Measurements from ENCODE around the gene TMEM178B.
A peak's percentile ranks its signal among the peaks of the same experiment; 100 is the strongest.

The TMEM178B gene

GRCh38 chr7:141221007-141221612, 147.2 kb downstream of the TMEM178B start:
- DNase-seq (ENCODE audit: low spot score): no peak

- DNase-seq (ENCODE audit: low spot score): no peak
Measured at GRCh38 chr7:141225916-141226618, 152.2 kb downstream of the TMEM178B start.

DNA sequence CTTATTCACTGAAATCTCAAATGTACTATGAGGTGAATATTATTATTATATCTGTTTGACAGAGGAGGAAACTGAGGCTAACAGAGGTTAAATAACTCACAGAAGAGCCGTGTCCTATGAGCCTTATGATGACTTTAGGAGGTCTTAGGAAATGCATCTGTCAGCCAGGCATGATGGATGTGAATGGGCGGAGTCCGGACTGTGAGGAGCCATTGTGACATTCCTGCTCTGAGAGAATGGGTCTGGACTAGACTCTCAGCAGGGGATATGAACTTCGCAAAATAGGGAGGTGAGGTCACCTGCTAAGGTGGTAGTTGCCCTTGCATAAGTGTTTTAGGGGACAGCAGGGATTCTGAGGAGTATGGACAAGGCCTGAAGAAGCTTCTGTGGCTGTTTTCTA, 153.6 kb downstream of the TMEM178B start:
- no peak for DNase-seq (ENCODE audit: low spot score)

- no peak for DNase-seq (ENCODE audit: low spot score)
Measured at GRCh38 chr7:141228482-141228881, 154.6 kb downstream of the TMEM178B start.

DNA sequence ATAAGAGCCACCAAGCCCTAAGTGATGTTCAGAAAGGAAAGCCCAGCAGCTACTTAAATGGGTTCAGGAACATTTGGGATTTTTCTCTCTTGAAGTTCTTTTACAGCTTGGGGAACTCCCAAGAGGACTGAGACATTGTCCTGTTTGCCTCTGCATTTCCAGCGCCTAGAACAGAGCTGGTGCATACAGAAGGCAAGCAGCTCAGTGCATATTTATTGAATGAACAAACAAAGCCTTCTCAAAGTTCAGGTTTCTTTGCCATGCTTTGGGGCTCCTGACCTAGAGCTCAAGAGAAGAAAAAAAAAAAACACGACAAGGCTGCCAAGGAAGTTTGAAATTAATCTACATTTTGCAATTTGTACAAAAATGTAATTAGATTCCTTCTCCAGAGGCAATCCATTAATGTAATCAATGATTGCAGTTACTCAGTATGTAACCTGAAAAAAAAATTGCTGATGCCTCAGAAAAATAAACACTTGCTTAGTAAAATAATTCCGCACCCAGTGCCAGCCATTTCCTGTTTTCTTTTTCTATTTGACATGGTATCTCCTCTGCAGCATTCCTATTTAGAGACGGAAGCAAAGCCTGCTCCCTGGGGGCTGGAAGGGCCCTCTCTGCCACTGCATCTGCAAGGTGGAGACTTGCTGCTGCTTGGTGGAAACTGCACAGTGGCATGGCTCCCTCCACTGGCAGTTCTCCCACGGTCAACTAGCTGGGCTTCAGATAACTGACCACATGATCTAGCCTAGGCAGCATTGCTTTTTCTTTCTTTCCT, 157.3 kb downstream of the TMEM178B start:
- peak; percentile 44 for DNase-seq (ENCODE audit: low spot score)

DNA sequence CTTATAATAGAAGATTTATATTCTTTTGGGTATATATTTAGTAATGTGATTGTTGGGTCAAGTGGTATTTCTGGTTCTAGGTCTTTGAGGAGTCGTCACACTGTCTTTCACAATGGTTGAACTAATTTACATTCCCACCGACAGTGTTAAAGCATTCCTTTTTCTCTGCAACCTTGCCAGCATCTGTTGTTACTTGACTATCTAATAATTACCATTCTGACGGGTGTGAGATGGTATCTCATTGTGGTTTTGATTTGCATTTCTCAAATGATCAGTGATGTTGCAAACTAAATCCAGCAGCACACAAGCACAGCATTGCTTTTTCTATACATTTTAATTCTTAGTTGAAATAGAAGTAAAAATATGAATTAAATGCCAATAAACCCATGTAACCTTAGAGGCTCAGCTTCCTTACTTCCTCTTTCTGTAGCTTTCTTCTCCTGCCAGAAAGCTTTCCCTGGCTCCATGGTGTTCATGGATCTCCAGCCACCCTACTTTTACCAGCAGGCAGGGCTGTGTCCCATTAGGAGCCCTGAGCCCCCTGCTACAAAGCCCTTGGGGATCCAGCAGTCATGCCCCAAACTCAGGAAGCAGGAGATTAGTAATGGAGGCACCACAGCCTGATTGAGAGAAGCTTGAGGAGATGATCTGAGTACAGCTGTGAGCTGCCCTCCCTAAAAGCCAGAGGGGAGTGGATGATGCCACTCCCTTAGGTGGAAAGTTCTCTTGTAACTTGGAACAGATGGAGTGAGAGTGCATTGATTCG, 158.6 kb downstream of the TMEM178B start:
- DNase-seq (ENCODE audit: low spot score): no peak

DNA sequence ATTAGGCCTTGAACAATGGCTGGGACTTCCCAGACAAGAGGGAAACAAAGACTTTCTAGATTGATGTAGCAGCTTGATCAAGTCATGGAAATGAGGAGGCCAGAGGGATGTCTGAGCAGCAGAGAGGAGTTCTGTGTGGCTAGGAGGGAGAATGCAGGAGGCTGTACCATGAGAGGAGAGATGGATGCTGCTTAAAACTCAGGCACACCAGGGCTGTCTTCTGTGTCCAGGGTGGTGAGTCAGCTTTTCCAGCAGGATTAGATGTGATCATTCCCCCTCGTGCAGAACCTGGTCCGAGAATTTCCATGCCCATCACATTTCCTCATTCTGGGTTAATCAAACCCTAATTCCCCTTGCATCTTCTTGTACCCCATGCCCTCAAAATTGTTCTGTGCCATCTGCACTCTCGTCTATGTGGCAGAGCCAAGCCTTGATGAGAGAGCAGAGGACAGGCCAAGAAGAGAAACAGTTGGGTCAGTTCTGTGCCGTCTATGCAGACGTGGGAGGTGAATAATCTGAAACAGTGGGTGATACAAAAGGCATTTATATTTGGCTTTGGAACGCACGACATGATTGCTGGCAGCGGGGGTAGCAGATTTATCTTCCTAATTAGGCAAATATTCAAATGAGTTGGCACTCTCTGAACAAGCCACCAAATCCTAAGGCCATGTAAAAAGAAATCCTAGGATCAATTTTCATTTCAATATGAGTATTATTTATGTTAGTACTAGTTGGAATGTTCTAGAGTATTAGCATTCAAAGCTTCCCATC, 160.7 kb downstream of the TMEM178B start:
- no peak for DNase-seq (ENCODE audit: low spot score)

GRCh38 chr7:141235656-141236055, 161.8 kb downstream of the TMEM178B start:
- no peak for DNase-seq (ENCODE audit: low spot score)

DNA sequence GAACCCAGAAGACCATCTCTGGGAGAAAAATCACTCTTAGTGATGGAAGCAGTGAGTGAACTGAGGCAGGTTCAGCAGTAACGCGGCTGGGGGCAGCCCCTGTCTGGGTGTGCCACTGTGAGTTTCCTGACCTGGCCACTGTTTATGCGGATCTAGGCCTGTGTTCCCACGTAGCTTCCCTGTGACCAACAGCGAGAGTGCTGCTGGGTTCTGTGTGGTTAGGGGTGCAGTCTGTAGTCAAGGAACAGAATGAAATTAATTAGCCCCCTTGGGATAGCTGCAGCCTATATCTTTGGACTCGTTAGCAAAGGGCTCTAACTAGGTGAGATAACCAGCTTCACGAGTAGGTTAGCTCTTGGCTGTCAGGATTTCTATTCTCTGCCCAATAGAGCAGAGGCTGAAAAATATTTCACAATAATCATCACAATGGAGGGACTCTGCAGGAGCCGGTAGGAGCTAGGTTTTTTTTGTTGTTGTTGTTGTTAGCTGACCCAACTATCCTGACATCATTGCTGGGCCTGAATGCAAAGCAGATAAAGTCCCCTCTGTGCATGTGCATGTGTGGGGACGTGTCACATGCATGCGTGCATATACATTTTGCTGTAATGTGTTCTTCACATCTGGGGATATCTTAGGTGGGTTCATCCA, 164.9 kb downstream of the TMEM178B start:
- DNase-seq (ENCODE audit: low spot score): no peak

GRCh38 chr7:141239661-141240060, 165.8 kb downstream of the TMEM178B start:
- DNase-seq (ENCODE audit: low spot score): no peak

DNA sequence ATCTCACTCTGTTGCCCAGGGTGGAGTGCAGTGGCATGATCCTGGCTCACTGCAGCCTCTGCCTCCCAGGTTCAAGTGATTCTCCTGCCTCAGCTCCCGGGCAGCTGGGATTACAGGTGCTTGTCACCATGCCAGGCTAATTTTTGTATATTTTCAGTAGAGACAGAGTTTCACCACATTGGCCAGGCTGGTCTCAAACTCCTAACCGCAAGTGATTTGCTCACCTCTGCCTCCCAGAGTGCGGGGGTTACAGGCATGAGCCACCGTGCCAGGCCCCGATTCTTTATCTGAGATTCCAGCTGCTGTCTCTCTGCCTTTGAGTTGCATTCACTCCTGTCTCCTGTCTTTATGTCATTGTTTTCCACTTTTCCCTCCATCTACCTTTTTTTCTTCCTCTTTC, 168.7 kb downstream of the TMEM178B start:
- DNase-seq (ENCODE audit: low spot score): no peak

GRCh38 chr7:141243368-141243767, 169.5 kb downstream of the TMEM178B start:
- DNase-seq (ENCODE audit: low spot score): no peak

DNA sequence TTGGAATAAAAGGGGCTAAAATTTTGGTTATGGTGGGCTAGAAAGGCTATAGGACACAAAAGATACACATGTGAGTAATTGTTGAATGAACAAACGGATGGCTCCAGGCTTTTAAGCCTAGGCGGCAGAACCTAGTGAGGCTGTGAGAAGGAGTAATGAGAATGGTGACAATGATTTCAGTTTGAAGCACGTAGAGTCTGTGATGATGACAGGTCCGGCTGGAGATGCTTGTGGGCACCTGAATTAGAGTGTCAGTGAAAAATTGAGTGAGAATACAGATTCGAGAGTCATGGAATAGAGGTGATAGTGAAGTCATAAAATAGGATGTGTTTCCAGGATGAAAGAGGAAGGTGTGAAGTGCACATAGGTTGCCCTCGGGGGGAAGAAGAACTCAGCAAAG, 170.6 kb downstream of the TMEM178B start:
- DNase-seq (ENCODE audit: low spot score): no peak

GRCh38 chr7:141246426-141246825, 172.6 kb downstream of the TMEM178B start:
- DNase-seq (ENCODE audit: low spot score): no peak

DNA sequence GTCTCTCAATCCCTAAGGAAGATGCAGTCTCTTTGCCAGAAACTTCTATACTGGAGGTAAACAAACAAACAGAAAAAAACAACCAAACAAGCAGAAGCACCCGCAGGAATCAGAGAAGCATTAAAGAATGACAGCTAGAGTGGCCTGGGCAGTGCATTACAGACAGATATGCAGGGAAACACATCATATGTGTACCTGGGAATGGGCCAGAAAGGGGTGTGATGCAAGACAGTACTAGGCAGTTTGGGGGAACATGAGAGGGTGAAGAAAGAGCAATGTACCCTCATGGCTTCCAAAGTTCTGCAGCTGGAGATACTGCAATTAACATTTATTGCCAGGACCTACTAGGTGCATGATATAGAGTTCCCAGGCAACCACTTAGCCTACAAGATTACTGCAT, 177.3 kb downstream of the TMEM178B start:
- DNase-seq (ENCODE audit: low spot score): no peak

- no peak for DNase-seq (ENCODE audit: low spot score)
Measured at GRCh38 chr7:141251957-141252356, 178.1 kb downstream of the TMEM178B start.

- DNase-seq (ENCODE audit: low spot score): no peak
Measured at GRCh38 chr7:141257597-141257996, 183.7 kb downstream of the TMEM178B start.

- no peak for DNase-seq (ENCODE audit: low spot score)
Measured at GRCh38 chr7:141258559-141258958, 184.7 kb downstream of the TMEM178B start.

DNA sequence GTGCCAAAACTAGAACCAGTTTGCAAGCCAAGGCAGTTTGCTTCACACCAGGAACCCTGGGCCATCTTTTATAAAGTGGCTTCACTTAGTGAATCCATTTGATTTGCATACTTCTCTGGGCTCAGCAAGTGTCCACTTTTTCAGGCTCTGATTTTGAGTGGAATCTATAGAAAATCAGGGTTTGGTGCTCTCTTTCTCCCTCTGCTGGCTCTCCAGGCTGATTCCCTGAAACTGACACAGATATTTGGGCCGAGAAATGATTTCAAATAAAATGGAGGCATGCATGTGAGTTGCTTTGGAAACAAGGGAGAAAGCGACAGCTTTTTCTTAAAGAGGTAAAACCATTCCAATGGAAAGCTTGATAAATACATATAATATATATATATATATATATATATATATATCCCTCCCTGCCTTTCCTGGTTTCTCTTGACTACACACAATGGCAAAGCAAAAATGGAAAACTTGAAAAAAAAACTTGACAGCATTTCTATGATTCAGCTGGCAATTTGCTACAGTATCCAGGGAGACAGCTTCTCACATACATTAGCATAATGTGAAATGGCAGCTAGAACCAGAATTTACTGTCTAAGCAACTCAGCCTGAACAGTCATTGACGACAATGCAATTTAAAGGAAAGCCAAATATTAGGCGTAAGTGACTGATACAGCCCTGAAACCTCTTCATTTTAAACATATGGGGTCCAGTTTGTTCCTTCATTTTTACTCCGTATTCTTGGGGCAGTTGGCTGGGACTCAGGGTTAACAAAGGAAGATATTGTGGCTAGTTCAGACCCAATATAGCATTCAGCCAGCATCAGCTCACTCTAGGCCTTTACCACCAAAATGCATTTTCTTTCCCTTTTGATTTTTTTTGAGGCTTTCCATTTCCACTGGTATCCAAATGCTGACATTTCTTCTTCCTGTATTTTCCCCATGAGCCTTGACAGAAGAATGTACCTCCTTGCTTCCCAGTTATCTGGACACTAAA, 188.5 kb downstream of the TMEM178B start:
- DNase-seq (ENCODE audit: low spot score): no peak

DNA sequence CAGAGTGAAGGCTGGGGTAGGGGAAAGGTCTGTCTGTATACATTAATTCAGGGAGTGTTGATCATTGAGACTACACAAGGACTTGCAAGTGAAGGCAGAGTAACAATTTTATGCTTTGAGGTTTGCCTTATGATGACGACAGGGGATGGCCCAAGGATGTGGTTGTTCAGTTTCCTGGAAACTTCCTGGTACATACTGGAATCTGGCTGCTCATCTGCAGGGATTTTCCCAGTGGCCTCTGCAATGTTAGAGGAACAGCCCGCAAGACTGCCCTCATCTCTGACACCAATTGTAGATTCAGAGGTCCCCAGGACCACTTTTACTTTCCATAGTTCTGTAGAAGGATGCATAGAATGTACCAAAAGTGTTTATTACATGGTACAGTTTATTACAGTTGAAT, 189.6 kb downstream of the TMEM178B start:
- DNase-seq (ENCODE audit: low spot score): no peak

All from D341Med (cell line).